ENCODE data around the gene FGF11. TPM values are rescaled to one million over a fixed set of nuclear protein-coding genes. Genes with fewer than 3 reads are reported as not detected.

FGF11 gene
- total and polyA plus RNA-seq, 8 donors, result 0.97 to 2.8 (median 2.3) TPM

DNA sequence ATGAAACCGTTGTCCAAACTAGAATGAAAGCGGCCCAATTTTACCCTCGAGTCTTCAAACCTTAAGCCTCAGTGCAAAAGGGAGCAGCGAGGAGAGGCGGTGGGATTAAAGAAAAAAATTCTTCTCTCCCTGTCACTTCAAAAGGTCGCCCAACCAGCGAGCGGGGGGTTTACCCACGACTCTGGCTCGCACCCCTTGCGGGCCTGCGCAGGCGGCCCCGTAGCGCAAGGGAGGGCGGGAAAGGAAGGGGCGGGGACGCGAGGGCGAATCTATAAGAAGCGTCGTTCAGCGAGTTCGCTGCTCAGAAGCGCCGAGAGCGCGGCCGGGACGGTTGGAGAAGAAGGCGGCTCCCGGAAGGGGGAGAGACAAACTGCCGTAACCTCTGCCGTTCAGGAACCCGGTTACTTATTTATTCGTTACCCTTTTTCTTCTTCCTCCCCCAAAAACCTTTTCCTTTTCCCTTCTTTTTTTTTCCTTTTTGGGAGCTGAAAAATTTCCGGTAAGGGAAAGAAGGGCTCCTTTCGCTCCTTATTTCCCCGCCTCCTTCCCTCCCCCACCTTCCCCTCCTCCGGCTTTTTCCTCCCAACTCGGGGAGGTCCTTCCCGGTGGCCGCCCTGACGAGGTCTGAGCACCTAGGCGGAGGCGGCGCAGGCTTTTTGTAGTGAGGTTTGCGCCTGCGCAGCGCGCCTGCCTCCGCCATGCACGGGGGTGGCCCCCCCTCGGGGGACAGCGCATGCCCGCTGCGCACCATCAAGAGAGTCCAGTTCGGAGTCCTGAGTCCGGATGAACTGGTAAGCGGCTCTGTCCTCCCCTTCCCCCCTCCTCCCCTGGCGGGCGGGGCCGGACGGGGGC, 45.0 kb downstream of the FGF11 start, which contains the start of gene POLR2A:
POLR2A (plus strand) TSS at position 300 of the 852 bp plus-strand sequence.
- Histone ChIP-seq H3K4me1 (peaks cover 36 to 57% of the 10 kb centered on the region in 2 donors), H3K9me3 (no peaks in the 10 kb centered on the region), H3K36me3 (peaks cover 0 to 3% of the 10 kb centered on the region in 2 donors), H3K27me3 (no peaks in the 10 kb centered on the region), H3K4me3 (peak within 1 kb of the TSS; percentile 52 to 66), H3K27ac (peak within 1 kb of the TSS; percentile 98 to 100)
- ATAC-seq, result peak; percentile 84
- TF ChIP-seq, protein P1, sequence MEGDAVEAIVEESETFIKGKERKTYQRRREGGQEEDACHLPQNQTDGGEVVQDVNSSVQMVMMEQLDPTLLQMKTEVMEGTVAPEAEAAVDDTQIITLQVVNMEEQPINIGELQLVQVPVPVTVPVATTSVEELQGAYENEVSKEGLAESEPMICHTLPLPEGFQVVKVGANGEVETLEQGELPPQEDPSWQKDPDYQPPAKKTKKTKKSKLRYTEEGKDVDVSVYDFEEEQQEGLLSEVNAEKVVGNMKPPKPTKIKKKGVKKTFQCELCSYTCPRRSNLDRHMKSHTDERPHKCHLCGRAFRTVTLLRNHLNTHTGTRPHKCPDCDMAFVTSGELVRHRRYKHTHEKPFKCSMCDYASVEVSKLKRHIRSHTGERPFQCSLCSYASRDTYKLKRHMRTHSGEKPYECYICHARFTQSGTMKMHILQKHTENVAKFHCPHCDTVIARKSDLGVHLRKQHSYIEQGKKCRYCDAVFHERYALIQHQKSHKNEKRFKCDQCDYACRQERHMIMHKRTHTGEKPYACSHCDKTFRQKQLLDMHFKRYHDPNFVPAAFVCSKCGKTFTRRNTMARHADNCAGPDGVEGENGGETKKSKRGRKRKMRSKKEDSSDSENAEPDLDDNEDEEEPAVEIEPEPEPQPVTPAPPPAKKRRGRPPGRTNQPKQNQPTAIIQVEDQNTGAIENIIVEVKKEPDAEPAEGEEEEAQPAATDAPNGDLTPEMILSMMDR (IDR thresholded peaks at IDR 0.05), result peak in 1 of 2 donors; percentile 14
- peak; percentile 98 to 100 (median 99) for DNase-seq
- intact Hi-C loops (cut with DNase I), result no loop called here

DNA sequence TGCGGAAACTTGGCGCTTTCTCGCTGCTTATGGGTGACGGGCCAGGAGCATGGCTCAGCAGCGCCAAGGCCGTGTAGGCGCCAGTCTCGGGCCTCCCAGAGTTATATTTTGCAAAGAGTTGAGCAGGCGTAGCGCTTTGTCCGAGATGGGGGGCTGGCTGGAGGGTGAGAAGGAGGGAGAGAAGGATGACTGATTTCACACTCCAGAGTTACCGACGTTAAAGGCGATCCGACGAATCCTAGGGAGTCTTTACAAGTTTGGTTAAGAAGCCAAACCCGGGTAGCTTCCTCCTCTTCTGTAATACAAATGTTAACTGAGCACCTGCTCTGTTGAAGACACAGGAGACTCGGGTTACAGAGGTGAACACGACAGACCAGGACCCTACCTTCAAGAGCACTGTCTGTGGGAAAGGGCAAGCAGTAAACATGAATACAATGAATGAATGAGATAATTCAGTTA, 45.6 kb downstream of the FGF11 start:
- TF ChIP-seq, protein P1 (IDR thresholded peaks at IDR 0.05), result no peak
- Histone ChIP-seq H3K27ac (peak overlapping the region; percentile 98 to 100), H3K4me1 (peaks cover 35 to 60% of the 10 kb centered on the region in 2 donors), H3K9me3 (no peaks in the 10 kb centered on the region), H3K4me3 (peak overlapping the region; percentile 52 to 66), H3K27me3 (no peaks in the 10 kb centered on the region), H3K36me3 (peaks cover 0 to 3% of the 10 kb centered on the region in 2 donors)
- ATAC-seq (no peak), DNase-seq (no peak)
- intact Hi-C loops (cut with DNase I), result no loop called here

DNA sequence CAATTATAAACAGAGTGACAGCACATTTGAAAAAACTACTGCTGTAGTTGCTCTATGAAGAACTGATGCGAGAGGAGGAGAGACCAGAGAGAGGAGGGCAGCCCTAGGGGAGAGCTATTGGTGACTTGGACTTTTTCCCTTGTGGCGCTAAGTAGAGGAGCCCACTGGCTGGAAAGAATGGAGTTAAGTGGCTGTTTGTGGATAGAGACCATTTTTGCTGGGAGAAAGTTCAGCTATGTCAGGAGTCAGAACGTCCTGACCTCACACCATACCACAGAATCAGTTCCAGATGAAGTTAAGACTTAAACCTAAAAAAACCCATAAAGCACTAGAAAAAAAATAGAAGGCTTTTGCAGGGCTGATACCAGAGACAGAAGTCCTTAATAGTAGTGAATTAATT, 46.9 kb downstream of the FGF11 start:
- intact Hi-C loops (cut with DNase I), result no loop called here
- DNase-seq (no peak), ATAC-seq (no peak)
- Histone ChIP-seq H3K27me3 (no peaks in the 10 kb centered on the region), H3K9me3 (no peaks in the 10 kb centered on the region), H3K27ac (no peak overlapping the region), H3K4me1 (peaks cover 32 to 65% of the 10 kb centered on the region in 2 donors), H3K4me3 (peak overlapping the region; percentile 52 to 66), H3K36me3 (peaks cover 0 to 6% of the 10 kb centered on the region in 2 donors)
- TF ChIP-seq, protein P1 (IDR thresholded peaks at IDR 0.05), result no peak

DNA sequence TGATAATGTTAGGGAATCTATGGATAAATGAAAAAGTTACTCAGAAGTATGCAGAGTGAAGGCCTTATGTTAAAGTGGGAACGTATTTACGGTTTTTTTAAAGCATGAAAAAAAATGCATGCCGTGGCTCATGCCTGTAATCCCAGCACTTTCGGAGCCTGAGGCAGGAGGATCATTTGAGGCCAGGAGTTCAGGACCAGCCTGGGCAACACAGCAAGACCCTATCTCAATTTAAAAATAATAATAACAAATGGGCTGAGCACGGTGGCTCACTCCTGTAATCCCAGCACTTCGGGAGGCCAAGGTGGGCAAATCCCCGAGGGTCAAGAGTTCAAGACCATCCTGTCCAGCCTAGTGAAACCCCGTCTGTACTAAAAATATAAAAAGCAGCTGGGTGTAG, 50.8 kb downstream of the FGF11 start:
- H3K36me3 ChIP-seq, result peaks cover 0 to 11% of the 10 kb centered on the region in 2 donors
- no peak for DNase-seq
- no peaks in the 10 kb centered on the region for H3K27me3 ChIP-seq
- no peaks in the 10 kb centered on the region for H3K9me3 ChIP-seq
- H3K4me1 ChIP-seq, result peaks cover 29 to 66% of the 10 kb centered on the region in 2 donors
- no peak overlapping the region for H3K4me3 ChIP-seq
- no peak for ATAC-seq
- TF ChIP-seq, protein P1 (IDR thresholded peaks at IDR 0.05), result no peak
- H3K27ac ChIP-seq, result no peak overlapping the region
- intact Hi-C loops (cut with DNase I), result no loop called here

DNA sequence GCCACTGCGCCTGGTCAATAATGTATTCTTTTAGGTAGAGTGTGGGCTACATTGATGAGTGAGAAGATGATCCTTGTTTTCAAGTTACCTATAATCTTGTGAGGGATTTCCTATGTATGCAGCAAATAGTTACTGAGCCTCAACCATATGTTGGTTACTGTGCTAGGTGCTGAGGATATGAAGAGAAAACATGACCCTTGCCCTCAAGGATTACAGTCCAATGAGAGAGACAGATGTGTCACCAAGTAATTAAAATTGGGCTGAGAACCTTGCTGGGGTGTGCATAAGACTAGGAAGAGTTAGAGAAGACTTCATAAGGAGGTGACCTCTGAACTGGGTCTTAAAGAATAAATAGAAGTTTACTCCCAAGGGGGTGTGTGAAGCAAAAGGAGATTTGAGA, 52.3 kb downstream of the FGF11 start:
- intact Hi-C loops (cut with DNase I), result no loop called here
- no peak for ATAC-seq
- H3K36me3 ChIP-seq, result peaks cover 0 to 19% of the 10 kb centered on the region in 2 donors

More for the DNA sequence above, 52.3 kb downstream of the FGF11 start:
- Histone ChIP-seq H3K27me3 (no peaks in the 10 kb centered on the region), H3K4me3 (no peak overlapping the region), H3K9me3 (no peaks in the 10 kb centered on the region), H3K27ac (no peak overlapping the region), H3K4me1 (peaks cover 20 to 52% of the 10 kb centered on the region in 2 donors)
- DNase-seq, result no peak
- TF ChIP-seq, protein P1 (IDR thresholded peaks at IDR 0.05), result no peak

All from left lung (tissue), 10 donors.